Measurements from ENCODE around the gene GLMN.
A peak's percentile ranks its signal among the peaks of the same experiment; 100 is the strongest.

The GLMN gene

DNA sequence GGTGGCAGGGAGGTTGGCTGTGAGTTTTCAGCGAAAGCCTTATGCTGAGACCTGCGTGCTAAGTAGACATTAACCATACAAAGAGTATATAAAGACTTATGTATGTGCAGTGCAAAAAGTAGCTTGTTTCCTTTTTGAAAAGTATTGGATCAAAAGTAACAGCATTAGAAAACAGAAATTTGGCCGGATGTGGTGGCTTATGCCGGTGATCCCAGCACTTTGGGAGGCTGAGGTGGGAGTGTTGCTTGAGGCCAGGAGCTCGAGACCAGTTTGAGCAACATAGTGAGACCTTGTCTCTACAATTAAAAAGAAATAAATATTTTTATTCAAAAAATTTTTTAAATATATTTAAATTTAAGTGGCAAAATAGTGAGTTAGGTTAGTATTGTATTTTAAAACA, 2.2 kb upstream of the GLMN start:
- Histone ChIP-seq H3K27ac (replicated peaks) (peak overlapping the region; percentile 94), H3K4me3 (replicated peaks; ENCODE audit: insufficient read depth, low read length) (peak overlapping the region; percentile 92), H3K27me3 (ENCODE audit: insufficient read depth, poor library complexity, severe bottlenecking) (no peaks in the 10 kb centered on the region)
- no peak for TF ChIP-seq SPI1 (IDR thresholded peaks at IDR 0.05; ENCODE audit: borderline replicate concordance, low read depth)
- TF ChIP-seq GABPA (IDR thresholded peaks at IDR 0.05; ENCODE audit: low read depth): no peak
- TF ChIP-seq, protein P1, sequence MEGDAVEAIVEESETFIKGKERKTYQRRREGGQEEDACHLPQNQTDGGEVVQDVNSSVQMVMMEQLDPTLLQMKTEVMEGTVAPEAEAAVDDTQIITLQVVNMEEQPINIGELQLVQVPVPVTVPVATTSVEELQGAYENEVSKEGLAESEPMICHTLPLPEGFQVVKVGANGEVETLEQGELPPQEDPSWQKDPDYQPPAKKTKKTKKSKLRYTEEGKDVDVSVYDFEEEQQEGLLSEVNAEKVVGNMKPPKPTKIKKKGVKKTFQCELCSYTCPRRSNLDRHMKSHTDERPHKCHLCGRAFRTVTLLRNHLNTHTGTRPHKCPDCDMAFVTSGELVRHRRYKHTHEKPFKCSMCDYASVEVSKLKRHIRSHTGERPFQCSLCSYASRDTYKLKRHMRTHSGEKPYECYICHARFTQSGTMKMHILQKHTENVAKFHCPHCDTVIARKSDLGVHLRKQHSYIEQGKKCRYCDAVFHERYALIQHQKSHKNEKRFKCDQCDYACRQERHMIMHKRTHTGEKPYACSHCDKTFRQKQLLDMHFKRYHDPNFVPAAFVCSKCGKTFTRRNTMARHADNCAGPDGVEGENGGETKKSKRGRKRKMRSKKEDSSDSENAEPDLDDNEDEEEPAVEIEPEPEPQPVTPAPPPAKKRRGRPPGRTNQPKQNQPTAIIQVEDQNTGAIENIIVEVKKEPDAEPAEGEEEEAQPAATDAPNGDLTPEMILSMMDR (IDR thresholded peaks at IDR 0.05; ENCODE audit: insufficient read depth, low read length): no peak
- no peak for TF ChIP-seq POLR2AphosphoS5 (IDR thresholded peaks at IDR 0.05; ENCODE audit: low read depth)
- TF ChIP-seq, protein P2, sequence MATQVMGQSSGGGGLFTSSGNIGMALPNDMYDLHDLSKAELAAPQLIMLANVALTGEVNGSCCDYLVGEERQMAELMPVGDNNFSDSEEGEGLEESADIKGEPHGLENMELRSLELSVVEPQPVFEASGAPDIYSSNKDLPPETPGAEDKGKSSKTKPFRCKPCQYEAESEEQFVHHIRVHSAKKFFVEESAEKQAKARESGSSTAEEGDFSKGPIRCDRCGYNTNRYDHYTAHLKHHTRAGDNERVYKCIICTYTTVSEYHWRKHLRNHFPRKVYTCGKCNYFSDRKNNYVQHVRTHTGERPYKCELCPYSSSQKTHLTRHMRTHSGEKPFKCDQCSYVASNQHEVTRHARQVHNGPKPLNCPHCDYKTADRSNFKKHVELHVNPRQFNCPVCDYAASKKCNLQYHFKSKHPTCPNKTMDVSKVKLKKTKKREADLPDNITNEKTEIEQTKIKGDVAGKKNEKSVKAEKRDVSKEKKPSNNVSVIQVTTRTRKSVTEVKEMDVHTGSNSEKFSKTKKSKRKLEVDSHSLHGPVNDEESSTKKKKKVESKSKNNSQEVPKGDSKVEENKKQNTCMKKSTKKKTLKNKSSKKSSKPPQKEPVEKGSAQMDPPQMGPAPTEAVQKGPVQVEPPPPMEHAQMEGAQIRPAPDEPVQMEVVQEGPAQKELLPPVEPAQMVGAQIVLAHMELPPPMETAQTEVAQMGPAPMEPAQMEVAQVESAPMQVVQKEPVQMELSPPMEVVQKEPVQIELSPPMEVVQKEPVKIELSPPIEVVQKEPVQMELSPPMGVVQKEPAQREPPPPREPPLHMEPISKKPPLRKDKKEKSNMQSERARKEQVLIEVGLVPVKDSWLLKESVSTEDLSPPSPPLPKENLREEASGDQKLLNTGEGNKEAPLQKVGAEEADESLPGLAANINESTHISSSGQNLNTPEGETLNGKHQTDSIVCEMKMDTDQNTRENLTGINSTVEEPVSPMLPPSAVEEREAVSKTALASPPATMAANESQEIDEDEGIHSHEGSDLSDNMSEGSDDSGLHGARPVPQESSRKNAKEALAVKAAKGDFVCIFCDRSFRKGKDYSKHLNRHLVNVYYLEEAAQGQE (IDR thresholded peaks at IDR 0.05; ENCODE audit: insufficient replicate concordance, low read depth): no peak
- DNase-seq (ENCODE audit: low read depth in 1 of 2, low spot score in 1 of 2): no peak

DNA sequence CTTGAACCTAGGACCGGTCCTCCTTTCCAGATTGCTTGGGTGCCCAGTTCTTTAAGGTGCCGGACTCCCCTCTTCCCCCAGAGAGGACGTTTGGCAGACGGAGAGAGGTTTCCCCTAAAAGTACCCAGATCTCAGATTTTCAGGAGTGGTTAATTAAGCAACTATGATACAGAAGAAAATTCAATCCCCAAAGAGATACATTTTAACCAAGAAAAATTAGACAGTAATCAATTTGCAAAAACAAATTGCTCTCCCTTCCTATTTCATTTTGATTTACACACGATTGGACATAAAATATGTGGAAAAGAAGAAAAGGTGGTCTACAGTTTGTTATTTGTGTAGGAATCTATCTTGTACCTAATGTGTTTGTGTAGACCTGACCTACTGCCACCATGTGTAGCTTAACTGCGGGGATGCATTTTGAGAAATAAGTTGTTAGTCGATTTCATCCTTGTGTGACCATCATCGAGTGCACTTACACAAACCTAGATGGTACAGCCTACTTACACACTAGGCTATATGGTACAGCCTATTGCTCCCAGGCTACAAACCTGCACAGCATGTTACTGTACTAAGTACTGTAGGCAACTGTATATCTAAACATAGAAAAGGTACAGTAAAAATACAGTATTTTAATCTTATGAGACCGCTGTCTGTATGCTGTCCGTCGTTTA, 827 bp upstream of the GLMN start:
- Histone ChIP-seq H3K27me3 (ENCODE audit: insufficient read depth, poor library complexity, severe bottlenecking) (no peaks in the 10 kb centered on the region), H3K4me3 (replicated peaks; ENCODE audit: insufficient read depth, low read length) (peak overlapping the region; percentile 92), H3K27ac (replicated peaks) (peak overlapping the region; percentile 94)
- no peak for DNase-seq (ENCODE audit: low read depth in 1 of 2, low spot score in 1 of 2)
- TF ChIP-seq, protein P1 (IDR thresholded peaks at IDR 0.05; ENCODE audit: insufficient read depth, low read length): no peak
- TF ChIP-seq SPI1 (IDR thresholded peaks at IDR 0.05; ENCODE audit: borderline replicate concordance, low read depth) (no peak), POLR2AphosphoS5 (IDR thresholded peaks at IDR 0.05; ENCODE audit: low read depth) (no peak), GABPA (IDR thresholded peaks at IDR 0.05; ENCODE audit: low read depth) (no peak)
- TF ChIP-seq, protein P2 (IDR thresholded peaks at IDR 0.05; ENCODE audit: insufficient replicate concordance, low read depth): no peak

DNA sequence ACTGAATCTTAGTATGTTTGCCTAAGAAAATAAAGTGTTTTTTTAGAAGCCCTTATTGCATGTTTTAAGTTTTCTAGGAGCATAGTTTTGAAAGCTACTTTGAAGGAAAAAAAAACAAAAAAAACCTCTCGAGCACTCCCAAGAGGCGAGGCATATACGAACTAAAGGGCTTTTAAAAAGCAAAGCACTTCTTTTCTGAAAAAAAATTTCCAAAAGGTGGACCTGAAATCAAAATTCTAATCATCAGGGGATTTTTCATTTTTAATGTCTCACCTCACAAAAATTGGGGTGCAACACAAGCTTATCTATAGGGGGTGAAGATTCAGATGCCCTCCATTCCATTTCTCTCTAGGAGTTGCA, 594 bp downstream of the GLMN start:
- TF ChIP-seq, protein P1 (IDR thresholded peaks at IDR 0.05; ENCODE audit: insufficient read depth, low read length): no peak
- TF ChIP-seq, protein P2 (IDR thresholded peaks at IDR 0.05; ENCODE audit: insufficient replicate concordance, low read depth): no peak
- TF ChIP-seq GABPA (IDR thresholded peaks at IDR 0.05; ENCODE audit: low read depth) (no peak), POLR2AphosphoS5 (IDR thresholded peaks at IDR 0.05; ENCODE audit: low read depth) (no peak), SPI1 (IDR thresholded peaks at IDR 0.05; ENCODE audit: borderline replicate concordance, low read depth) (no peak)
- no peak for DNase-seq (ENCODE audit: low read depth in 1 of 2, low spot score in 1 of 2)
- peak overlapping the region; percentile 92 for H3K4me3 ChIP-seq (replicated peaks; ENCODE audit: insufficient read depth, low read length)
- H3K27ac ChIP-seq (replicated peaks): peak overlapping the region; percentile 94
- no peaks in the 10 kb centered on the region for H3K27me3 ChIP-seq (ENCODE audit: insufficient read depth, poor library complexity, severe bottlenecking)
